ENCODE measurements around the gene UBASH3B.

GRCh38 chr11:122777343-122777742, 121.8 kb downstream of the UBASH3B start:
- TF ChIP-seq CTCF (IDR thresholded peaks at IDR 0.05) (no peak), POLR2A (IDR thresholded peaks at IDR 0.05) (no peak)
